MCF 10A (cell line): ENCODE data around the gene PANK2. TPM values are rescaled to one million over a fixed set of nuclear protein-coding genes. Genes with fewer than 3 reads are reported as not detected.
"Not testable (repeated sequence)": the region's sequence is repeated elsewhere in the genome, so short reads cannot be mapped to it uniquely, and the experiment has no call there.

Source experiments
- BruUV-seq: library from RNA; stranded (reverse); fragments of 400-500 nt; replicated peaks from 2 replicates; lab custom pipeline; 2021; lab: Mats Ljungman, UMichigan
- CTCF ChIA-PET: fragments of 300-600 bp; sonication (Branson Sonifier 250); formaldehyde crosslinking; extraction: SDS; loops from one replicate; lab custom pipeline; 2021; ENCODE audit warnings: antibody characterized with exemption, inconsistent platforms; lab: Yijun Ruan, JAX
- POLR2A ChIA-PET: fragments of 300-600, 350-650 bp; sonication (Branson Sonifier 250); formaldehyde crosslinking; extraction: SDS; loops from one replicate; lab custom pipeline; 2020; ENCODE audit warnings: antibody characterized with exemption, inconsistent platforms; lab: Yijun Ruan, JAX
- DNase-seq: peaks from one replicate; pipeline ENCODE4 v3.0.0-alpha.2; 2018; ENCODE audit not compliant: unreplicated experiment
- H3K27ac Mint-ChIP-seq: one replicate; pipeline ENCODE4 v1.8.0; 2022; ENCODE audit warnings: mild to moderate bottlenecking, low read depth, mixed read lengths; ENCODE audit not compliant: unreplicated experiment
- H3K27me3 Mint-ChIP-seq: one replicate; pipeline ENCODE4 v1.8.0; 2022; ENCODE audit warnings: mixed read lengths; ENCODE audit not compliant: insufficient read depth, unreplicated experiment
- H3K36me3 Mint-ChIP-seq: one replicate; pipeline ENCODE4 v1.8.0; 2022; ENCODE audit warnings: mild to moderate bottlenecking, moderate library complexity, mixed read lengths; ENCODE audit not compliant: insufficient read depth, unreplicated experiment
- H3K4me1 Mint-ChIP-seq: one replicate; pipeline ENCODE4 v1.8.0; 2022; ENCODE audit warnings: mixed read lengths; ENCODE audit not compliant: insufficient read depth, unreplicated experiment
- H3K4me3 Mint-ChIP-seq: one replicate; pipeline ENCODE4 v1.8.0; 2022; ENCODE audit warnings: mild to moderate bottlenecking, moderate library complexity, mixed read lengths; ENCODE audit not compliant: unreplicated experiment
- H3K9me3 Mint-ChIP-seq: one replicate; pipeline ENCODE4 v1.8.0; 2022; ENCODE audit warnings: mixed read lengths; ENCODE audit not compliant: unreplicated experiment
- intact Hi-C: fragments of 100-400 bp; cut with micrococcal nuclease; formaldehyde crosslinking; loops from 2 replicates; pipeline ENCODE4 v1.14.1; 2022
- total RNA-seq: library from RNA; stranded (reverse); gene quantifications from 2 replicates; pipeline ENCODE4 v1.2.3, GENCODE V29; 2022
- TF ChIP-seq, protein P1 (sequence below): fragments of 200-600 bp; IDR thresholded peaks from one replicate; pipeline ENCODE4 v1.8.0; 2022; ENCODE audit warnings: antibody characterized with exemption, mild to moderate bottlenecking; ENCODE audit not compliant: unreplicated experiment

PANK2 gene
- total RNA-seq, 1 experiment from 2014 or later, result 29.2 TPM

DNA sequence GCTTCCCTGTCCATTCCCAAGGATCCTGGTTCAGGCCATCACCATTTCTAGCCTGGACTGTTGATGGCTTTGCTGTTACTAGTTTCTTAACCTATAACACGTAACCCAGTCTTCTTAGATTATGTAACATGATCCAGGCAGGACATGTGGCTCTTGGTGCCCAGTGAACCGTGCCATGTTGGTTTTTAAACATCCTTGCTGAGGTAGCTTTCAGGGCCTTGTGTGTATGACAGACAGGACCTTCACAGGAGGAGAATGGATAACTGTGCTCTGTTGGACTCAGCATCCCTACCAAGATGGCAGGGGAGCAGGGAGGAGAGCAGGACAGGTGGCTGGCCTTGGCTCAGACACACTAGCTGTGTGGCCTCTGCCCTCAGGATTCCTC, 46.8 kb downstream of the PANK2 start:
- intact Hi-C loops, result no loop called here
- TF ChIP-seq, protein P1, sequence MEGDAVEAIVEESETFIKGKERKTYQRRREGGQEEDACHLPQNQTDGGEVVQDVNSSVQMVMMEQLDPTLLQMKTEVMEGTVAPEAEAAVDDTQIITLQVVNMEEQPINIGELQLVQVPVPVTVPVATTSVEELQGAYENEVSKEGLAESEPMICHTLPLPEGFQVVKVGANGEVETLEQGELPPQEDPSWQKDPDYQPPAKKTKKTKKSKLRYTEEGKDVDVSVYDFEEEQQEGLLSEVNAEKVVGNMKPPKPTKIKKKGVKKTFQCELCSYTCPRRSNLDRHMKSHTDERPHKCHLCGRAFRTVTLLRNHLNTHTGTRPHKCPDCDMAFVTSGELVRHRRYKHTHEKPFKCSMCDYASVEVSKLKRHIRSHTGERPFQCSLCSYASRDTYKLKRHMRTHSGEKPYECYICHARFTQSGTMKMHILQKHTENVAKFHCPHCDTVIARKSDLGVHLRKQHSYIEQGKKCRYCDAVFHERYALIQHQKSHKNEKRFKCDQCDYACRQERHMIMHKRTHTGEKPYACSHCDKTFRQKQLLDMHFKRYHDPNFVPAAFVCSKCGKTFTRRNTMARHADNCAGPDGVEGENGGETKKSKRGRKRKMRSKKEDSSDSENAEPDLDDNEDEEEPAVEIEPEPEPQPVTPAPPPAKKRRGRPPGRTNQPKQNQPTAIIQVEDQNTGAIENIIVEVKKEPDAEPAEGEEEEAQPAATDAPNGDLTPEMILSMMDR, result no peak
- CTCF ChIA-PET, result interaction anchor here (1.4 kb wide), 1 partner anchor 156 kb away, joined by 4 read pairs; no protein-coding TSS in a partner anchor
- H3K36me3 Mint-ChIP-seq, result peaks cover 32% of the 10 kb centered on the region
- H3K9me3 Mint-ChIP-seq, result no peaks in the 10 kb centered on the region
- peaks cover 5% of the 10 kb centered on the region for H3K4me1 Mint-ChIP-seq
- no peak overlapping the region for H3K4me3 Mint-ChIP-seq
- DNase-seq, result no peak
- H3K27ac Mint-ChIP-seq, result no peak overlapping the region
- BruUV-seq, result no TSS peak
- H3K27me3 Mint-ChIP-seq, result no peaks in the 10 kb centered on the region
- POLR2A ChIA-PET, result interaction anchor here (1.1 kb wide), 1 partner anchor 10 kb away, joined by 4 read pairs; no protein-coding TSS in a partner anchor

DNA sequence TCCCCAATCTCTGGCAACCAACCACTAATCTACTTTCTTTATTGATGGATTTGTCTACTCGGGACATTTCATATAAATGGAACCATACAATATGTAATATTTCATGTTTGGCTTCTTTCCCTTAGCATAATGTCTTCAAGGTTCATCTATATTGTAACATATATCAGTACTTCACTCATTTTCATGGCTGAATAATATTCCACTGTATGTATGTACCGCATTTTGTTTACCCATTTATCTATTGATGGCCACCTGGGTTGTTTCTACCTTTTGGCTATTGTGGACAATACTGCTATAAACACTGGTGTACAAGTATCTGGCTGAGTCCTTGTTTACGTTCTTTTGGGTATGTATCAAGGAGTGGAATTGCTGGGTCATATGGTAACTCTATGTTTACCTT, 48.4 kb downstream of the PANK2 start:
- ChIA-PET POLR2A (no interaction called here), CTCF (no interaction called here)
- DNase-seq, result no peak
- peaks cover 5% of the 10 kb centered on the region for H3K4me1 Mint-ChIP-seq
- no peaks in the 10 kb centered on the region for H3K27me3 Mint-ChIP-seq
- H3K27ac Mint-ChIP-seq, result no peak overlapping the region
- peaks cover 30% of the 10 kb centered on the region for H3K36me3 Mint-ChIP-seq
- no peaks in the 10 kb centered on the region for H3K9me3 Mint-ChIP-seq
- H3K4me3 Mint-ChIP-seq, result no peak overlapping the region
- intact Hi-C loops, result no loop called here
- BruUV-seq, result no TSS peak
- TF ChIP-seq, protein P1, result no peak

DNA sequence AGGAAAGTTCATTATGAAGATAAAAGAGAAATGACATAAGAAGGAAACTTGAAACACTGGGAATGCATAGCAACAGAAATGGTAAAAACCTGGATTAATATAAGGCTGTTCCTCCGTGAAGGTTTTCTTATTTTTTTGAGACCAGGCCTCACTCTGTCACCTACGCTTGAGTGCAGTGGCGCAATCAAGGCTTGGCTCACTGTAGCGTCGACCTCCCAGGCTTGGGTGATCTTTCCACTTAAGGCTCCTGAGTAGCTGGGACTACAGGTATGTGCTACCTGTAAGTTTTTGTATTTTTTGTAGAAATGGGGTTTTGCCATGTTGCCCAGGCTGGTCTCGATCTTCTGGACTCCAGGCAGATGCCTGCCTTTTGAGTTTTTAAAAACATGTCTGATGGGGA, 51.7 kb downstream of the PANK2 start:
- no peaks in the 10 kb centered on the region for H3K27me3 Mint-ChIP-seq

DNA sequence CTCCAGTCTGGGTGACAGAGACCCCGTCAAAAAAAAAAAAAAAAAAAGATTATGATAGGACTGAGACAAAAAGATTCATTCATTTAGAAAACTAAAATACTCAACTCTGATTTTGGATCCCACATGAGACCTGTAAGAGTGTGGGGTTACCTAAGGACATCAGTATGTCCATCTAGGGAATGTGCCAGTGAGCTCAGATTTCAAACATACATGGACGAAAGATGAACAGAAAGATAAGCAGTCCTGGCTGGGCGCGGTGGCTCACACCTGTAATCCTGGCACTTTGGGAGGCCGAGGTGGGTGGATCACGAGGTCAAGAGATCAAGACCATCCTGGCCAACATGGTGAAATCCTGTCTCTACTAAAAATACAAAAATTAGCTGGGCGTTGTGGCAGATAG, 57.5 kb downstream of the PANK2 start:
- BruUV-seq, H3K4me1 Mint-ChIP-seq, H3K27ac Mint-ChIP-seq, H3K4me3 Mint-ChIP-seq, intact Hi-C loops, DNase-seq, H3K9me3 Mint-ChIP-seq, H3K27me3 Mint-ChIP-seq: not testable (repeated sequence)
- POLR2A ChIA-PET, result interaction anchor here (1.0 to 2.8 kb wide), 3 partner anchors 18 to 23 kb away, joined by 3 to 8 read pairs (median 4); no protein-coding TSS in a partner anchor
- CTCF ChIA-PET, result interaction anchor here (0.7 kb wide), 1 partner anchor 57 kb away, joined by 4 read pairs; no protein-coding TSS in a partner anchor
- peaks cover 30% of the 10 kb centered on the region for H3K36me3 Mint-ChIP-seq

More for the DNA sequence above, 51.7 kb downstream of the PANK2 start:
- no peak for DNase-seq
- intact Hi-C loops, result no loop called here
- Mint-ChIP-seq H3K27ac (no peak overlapping the region), H3K9me3 (no peaks in the 10 kb centered on the region), H3K4me1 (no peaks in the 10 kb centered on the region), H3K36me3 (peaks cover 36% of the 10 kb centered on the region), H3K4me3 (no peak overlapping the region)
- ChIA-PET POLR2A (interaction anchor here (1.2 kb wide), 1 partner anchor 12 kb away, joined by 3 read pairs; no protein-coding TSS in a partner anchor), CTCF (interaction anchor here (0.8 kb wide), 1 partner anchor 19 kb away, joined by 3 read pairs; no protein-coding TSS in a partner anchor)
- no TSS peak for BruUV-seq
- TF ChIP-seq, protein P1, result no peak
